ENCODE results near the gene PLEK. TPM values are rescaled to one million over a fixed set of nuclear protein-coding genes. Genes with fewer than 3 reads are reported as not detected.

The PLEK gene
- total and polyA plus RNA-seq, 8 donors, result 0.45 to 18.1 (median 3.8) TPM

DNA sequence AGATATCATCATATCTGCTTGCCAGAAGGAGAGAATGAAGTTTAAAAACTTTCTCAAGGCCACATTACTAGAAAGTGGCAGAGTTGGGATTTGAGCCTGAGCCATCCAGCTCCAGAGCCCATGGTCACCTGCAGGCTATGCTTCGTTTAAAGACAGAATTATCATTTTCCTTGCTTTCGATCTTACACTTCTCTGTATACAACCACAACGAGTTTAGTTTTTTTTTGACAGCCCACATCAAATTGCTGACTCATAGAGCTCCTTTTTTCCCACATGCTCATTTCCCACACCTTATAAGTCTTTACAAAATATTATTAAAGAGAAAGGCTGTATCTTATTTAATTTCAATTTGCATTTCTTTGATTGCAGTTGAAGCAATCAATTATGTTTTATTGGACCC lies 6.5 kb downstream of the PLEK start:
- no peak overlapping the region for H3K4me3 ChIP-seq
- no peak for DNase-seq
- H3K27ac ChIP-seq, result no peak overlapping the region
- intact Hi-C loops (cut with DNase I; ENCODE audit: low total_unique reads), result no loop called here
- H3K27me3 ChIP-seq, result no peaks in the 10 kb centered on the region
- peaks cover 0 to 24% (median 0%) of the 10 kb centered on the region in 4 donors for H3K4me1 ChIP-seq
- TF ChIP-seq POLR2AphosphoS5 (IDR thresholded peaks at IDR 0.05), result no peak
- TF ChIP-seq POLR2A (IDR thresholded peaks at IDR 0.05), result no peak
- TF ChIP-seq EP300 (IDR thresholded peaks at IDR 0.05), result no peak
- TF ChIP-seq, protein P1, sequence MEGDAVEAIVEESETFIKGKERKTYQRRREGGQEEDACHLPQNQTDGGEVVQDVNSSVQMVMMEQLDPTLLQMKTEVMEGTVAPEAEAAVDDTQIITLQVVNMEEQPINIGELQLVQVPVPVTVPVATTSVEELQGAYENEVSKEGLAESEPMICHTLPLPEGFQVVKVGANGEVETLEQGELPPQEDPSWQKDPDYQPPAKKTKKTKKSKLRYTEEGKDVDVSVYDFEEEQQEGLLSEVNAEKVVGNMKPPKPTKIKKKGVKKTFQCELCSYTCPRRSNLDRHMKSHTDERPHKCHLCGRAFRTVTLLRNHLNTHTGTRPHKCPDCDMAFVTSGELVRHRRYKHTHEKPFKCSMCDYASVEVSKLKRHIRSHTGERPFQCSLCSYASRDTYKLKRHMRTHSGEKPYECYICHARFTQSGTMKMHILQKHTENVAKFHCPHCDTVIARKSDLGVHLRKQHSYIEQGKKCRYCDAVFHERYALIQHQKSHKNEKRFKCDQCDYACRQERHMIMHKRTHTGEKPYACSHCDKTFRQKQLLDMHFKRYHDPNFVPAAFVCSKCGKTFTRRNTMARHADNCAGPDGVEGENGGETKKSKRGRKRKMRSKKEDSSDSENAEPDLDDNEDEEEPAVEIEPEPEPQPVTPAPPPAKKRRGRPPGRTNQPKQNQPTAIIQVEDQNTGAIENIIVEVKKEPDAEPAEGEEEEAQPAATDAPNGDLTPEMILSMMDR (IDR thresholded peaks at IDR 0.05), result no peak
- H3K9me3 ChIP-seq, result no peaks in the 10 kb centered on the region
- WGBS, 5 donors, result 58 to 75% (median 60%) methylated on average over 3 of the region's 3 CpGs
- no peaks in the 10 kb centered on the region for H3K36me3 ChIP-seq

DNA sequence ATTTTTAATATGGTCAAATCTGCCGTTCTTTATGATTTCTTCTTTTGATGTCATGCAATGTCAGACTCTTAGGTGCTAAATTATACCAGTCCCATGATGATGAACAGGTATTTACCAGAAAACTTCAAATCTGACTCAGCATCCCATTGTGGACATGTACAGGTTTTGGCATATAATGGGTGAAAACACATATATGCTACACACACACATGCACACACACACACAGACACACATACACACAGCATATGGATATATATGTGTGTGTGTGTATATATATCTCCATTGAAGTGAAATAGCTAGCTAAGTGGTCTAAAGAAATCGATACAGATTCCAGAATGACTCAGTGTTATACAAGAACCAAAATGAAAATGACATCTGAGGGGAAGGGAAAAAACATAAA lies 7.4 kb downstream of the PLEK start:
- H3K27ac ChIP-seq, result no peak overlapping the region
- no peaks in the 10 kb centered on the region for H3K9me3 ChIP-seq
- WGBS, 5 donors, result 83 to 95% (median 87%) methylated on average over 2 of the region's 2 CpGs
- intact Hi-C loops (cut with DNase I; ENCODE audit: low total_unique reads), result no loop called here
- no peaks in the 10 kb centered on the region for H3K27me3 ChIP-seq
- H3K36me3 ChIP-seq, result no peaks in the 10 kb centered on the region
- DNase-seq, result no peak
- H3K4me3 ChIP-seq, result no peak overlapping the region
- peaks cover 0 to 24% (median 0%) of the 10 kb centered on the region in 4 donors for H3K4me1 ChIP-seq
- TF ChIP-seq, protein P1 (IDR thresholded peaks at IDR 0.05), result no peak
- TF ChIP-seq EP300 (IDR thresholded peaks at IDR 0.05) (no peak), POLR2AphosphoS5 (IDR thresholded peaks at IDR 0.05) (no peak), POLR2A (IDR thresholded peaks at IDR 0.05) (no peak)

DNA sequence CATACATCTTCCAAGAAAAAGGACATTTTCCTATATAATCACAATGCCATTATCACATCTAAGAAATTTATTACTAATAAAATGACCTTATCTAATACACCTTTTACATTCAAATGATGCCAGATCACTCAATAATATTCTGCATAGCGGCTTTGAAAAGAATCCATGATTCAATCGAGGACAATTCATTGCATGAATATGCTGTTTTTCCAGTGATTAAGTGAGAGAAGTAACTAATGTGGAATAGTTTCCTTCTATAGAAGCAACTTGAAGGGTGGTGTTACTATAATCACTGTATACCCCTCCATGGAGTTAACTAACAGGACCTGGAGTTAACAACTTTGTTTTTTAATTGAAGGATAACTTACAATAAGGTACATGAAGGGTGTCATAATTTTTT lies 9.1 kb downstream of the PLEK start:
- Histone ChIP-seq H3K36me3 (no peaks in the 10 kb centered on the region), H3K9me3 (no peaks in the 10 kb centered on the region), H3K27ac (no peak overlapping the region), H3K4me1 (peaks cover 0 to 11% (median 0%) of the 10 kb centered on the region in 4 donors), H3K27me3 (no peaks in the 10 kb centered on the region), H3K4me3 (no peak overlapping the region)
- DNase-seq, result no peak
- TF ChIP-seq, protein P1 (IDR thresholded peaks at IDR 0.05), result no peak
- TF ChIP-seq EP300 (IDR thresholded peaks at IDR 0.05) (no peak), POLR2AphosphoS5 (IDR thresholded peaks at IDR 0.05) (no peak), POLR2A (IDR thresholded peaks at IDR 0.05) (no peak)
- intact Hi-C loops (cut with DNase I; ENCODE audit: low total_unique reads), result no loop called here
- 92 to 95% (median 94%) methylated on average over 2 of the region's 2 CpGs for WGBS, 5 donors

DNA sequence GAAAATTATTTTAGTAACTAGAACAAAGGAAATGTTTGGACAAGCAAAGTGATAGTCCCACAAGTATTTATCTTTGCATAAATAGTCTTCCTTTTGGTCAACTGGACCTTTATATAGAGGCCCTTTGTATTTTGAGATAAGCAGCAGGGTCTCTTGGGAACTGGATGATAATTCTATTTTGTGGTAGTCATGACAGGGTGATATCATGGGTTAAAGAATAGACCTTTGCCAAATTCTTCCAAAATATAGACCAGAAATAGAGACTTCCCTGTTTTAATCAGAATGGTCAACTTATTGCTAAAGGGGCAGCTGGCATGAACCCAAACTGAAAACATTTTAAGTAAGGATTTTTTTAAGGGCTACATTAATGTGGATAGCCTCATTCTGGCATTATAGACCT lies 10.5 kb downstream of the PLEK start:
- H3K27ac ChIP-seq, result no peak overlapping the region
- TF ChIP-seq, protein P1 (IDR thresholded peaks at IDR 0.05), result no peak
- TF ChIP-seq POLR2A (IDR thresholded peaks at IDR 0.05) (no peak), EP300 (IDR thresholded peaks at IDR 0.05) (no peak)
- DNase-seq, result no peak
- H3K4me1 ChIP-seq, result peaks cover 0 to 10% (median 0%) of the 10 kb centered on the region in 4 donors
- intact Hi-C loops (cut with DNase I; ENCODE audit: low total_unique reads), result no loop called here
- H3K4me3 ChIP-seq, result no peak overlapping the region
- peaks cover 0 to 3% (median 0%) of the 10 kb centered on the region in 4 donors for H3K36me3 ChIP-seq
- no peaks in the 10 kb centered on the region for H3K27me3 ChIP-seq
- no peaks in the 10 kb centered on the region for H3K9me3 ChIP-seq
